Measurements from ENCODE around the gene BAIAP2. TPM values are rescaled to one million over a fixed set of nuclear protein-coding genes. Genes with fewer than 3 reads are reported as not detected.
A peak's percentile ranks its signal among the peaks of the same experiment; 100 is the strongest.

The BAIAP2 gene
- total and polyA plus RNA-seq, 2 of the 13 experiments (the other 11 are each of a cell fraction or from before 2014, with no cell fraction given): 22.5 to 24.0 TPM

- TF ChIP-seq ZBTB10 (CRISPR knock-in tag; IDR thresholded peaks at IDR 0.05; ENCODE audit: borderline replicate concordance) (peak; percentile 85; the same call in 1 of the 2 replicates), CREB3 (CRISPR knock-in tag; IDR thresholded peaks at IDR 0.05) (peak; percentile 59; the same call in 1 of the 2 replicates), ZFP36 (IDR thresholded peaks at IDR 0.05; ENCODE audit: borderline replicate concordance, low read depth, low read length, partially characterized antibody) (no peak), TRAFD1 (CRISPR knock-in tag; IDR thresholded peaks at IDR 0.05; ENCODE audit: borderline replicate concordance) (no peak; the same call in 1 of the 2 replicates), MLXIP (CRISPR knock-in tag; IDR thresholded peaks at IDR 0.05; ENCODE audit: borderline replicate concordance) (no peak), ZNF549 (CRISPR knock-in tag; IDR thresholded peaks at IDR 0.05) (no peak; the same call in 1 of the 2 replicates), NBN (conservative IDR thresholded peaks at IDR 0.05) (no peak), HDAC1 (CRISPR knock-in tag; IDR thresholded peaks at IDR 0.05) (peak; percentile 97), ZNF558 (CRISPR knock-in tag; IDR thresholded peaks at IDR 0.05; ENCODE audit: borderline replicate concordance) (no peak), NCOR1 (IDR thresholded peaks at IDR 0.05; ENCODE audit: borderline replicate concordance, low read length) (no peak), BRCA1 (CRISPR knock-in tag; IDR thresholded peaks at IDR 0.05) (peak; percentile 92; the same call in 1 of the 2 replicates), UBTF (CRISPR knock-in tag; IDR thresholded peaks at IDR 0.05) (peak; percentile 91), RBM39 (IDR thresholded peaks at IDR 0.05; ENCODE audit: low read depth, low read length, poor library complexity, severe bottlenecking) (peak; percentile 95), PLRG1 (conservative IDR thresholded peaks at IDR 0.05) (no peak), BATF2 (CRISPR knock-in tag; IDR thresholded peaks at IDR 0.05) (no peak)
These were observed 66.8 kb downstream of the BAIAP2 start (continued) for GRCh38 chr17:81101614-81102306.
